IMR-90 (cell line): ENCODE results near the gene EXOC4.

Experiments used
- CEBPB ChIP-seq: IDR thresholded peaks from 2 replicates; pipeline ENCODE4 v1.6.1; 2012; ENCODE audit warnings: low read depth, low read length, improper control_type of control experiment
- CTCF ChIP-seq: conservative IDR thresholded peaks from 2 replicates; pipeline ENCODE4 v1.5.1; 2012; ENCODE audit warnings: mild to moderate bottlenecking, low read depth, low read length, improper control_type of control experiment
- FOS ChIP-seq: fragments of 150-350 bp; IDR thresholded peaks from 2 replicates; pipeline ENCODE4 v1.6.1; 2016; ENCODE audit warnings: low read depth, low read length
- MAFK ChIP-seq: IDR thresholded peaks from 2 replicates; pipeline ENCODE4 v1.6.1; 2012; ENCODE audit warnings: low read depth, low read length, improper control_type of control experiment
- NFE2L2 ChIP-seq: fragments of 150-350 bp; IDR thresholded peaks from 2 replicates; pipeline ENCODE4 v1.6.1; 2016; ENCODE audit warnings: low read depth, mild to moderate bottlenecking, low read length
- POLR2A ChIP-seq: IDR thresholded peaks from 2 replicates; pipeline ENCODE4 v1.6.1; 2012; ENCODE audit warnings: mild to moderate bottlenecking, low read depth, low read length
- RFX5 ChIP-seq: IDR thresholded peaks from 2 replicates; pipeline ENCODE4 v1.8.0; 2012; ENCODE audit warnings: low read depth, mild to moderate bottlenecking, low read length, moderate library complexity
- SMC3 ChIP-seq: fragments of 150-350 bp; IDR thresholded peaks from 2 replicates; pipeline ENCODE4 v1.6.1; 2016; ENCODE audit warnings: low read depth, mild to moderate bottlenecking, antibody characterized with exemption, low read length, moderate library complexity
- USF2 ChIP-seq: fragments of 150-350 bp; IDR thresholded peaks from 2 replicates; pipeline ENCODE4 v1.6.1; 2017; ENCODE audit warnings: mild to moderate bottlenecking, antibody characterized with exemption, low read length, low read depth
- TF ChIP-seq, protein P1 (sequence below): fragments of 150-350 bp; IDR thresholded peaks from 2 replicates; pipeline ENCODE4 v1.6.1; 2016; ENCODE audit warnings: low read depth, mild to moderate bottlenecking, low read length, moderate library complexity, borderline replicate concordance

GRCh38 chr7:133712544-133712943, 459.7 kb downstream of the EXOC4 start:
- TF ChIP-seq CTCF (no peak), POLR2A (no peak), SMC3 (no peak), FOS (no peak), MAFK (no peak), NFE2L2 (no peak), RFX5 (no peak), USF2 (no peak), CEBPB (no peak)
- TF ChIP-seq, protein P1, sequence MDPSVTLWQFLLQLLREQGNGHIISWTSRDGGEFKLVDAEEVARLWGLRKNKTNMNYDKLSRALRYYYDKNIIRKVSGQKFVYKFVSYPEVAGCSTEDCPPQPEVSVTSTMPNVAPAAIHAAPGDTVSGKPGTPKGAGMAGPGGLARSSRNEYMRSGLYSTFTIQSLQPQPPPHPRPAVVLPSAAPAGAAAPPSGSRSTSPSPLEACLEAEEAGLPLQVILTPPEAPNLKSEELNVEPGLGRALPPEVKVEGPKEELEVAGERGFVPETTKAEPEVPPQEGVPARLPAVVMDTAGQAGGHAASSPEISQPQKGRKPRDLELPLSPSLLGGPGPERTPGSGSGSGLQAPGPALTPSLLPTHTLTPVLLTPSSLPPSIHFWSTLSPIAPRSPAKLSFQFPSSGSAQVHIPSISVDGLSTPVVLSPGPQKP = no peak
